Body of pancreas (tissue), 4 donors: Measurements from ENCODE around the gene NXPE3. TPM values are rescaled to one million over a fixed set of nuclear protein-coding genes. Genes with fewer than 3 reads are reported as not detected.

Experiments used
- ATAC-seq: fragments of 150-250 bp; one replicate; pipeline ENCODE4 v1.9.1; 2016
- DNase-seq, 4 donors: peaks; one replicate each; pipeline ENCODE4 v3.0.0-alpha.2; 2019
- H3K27ac ChIP-seq, 4 donors: fragments of 200-600 bp; sonication (generic); 1 replicate in 3 of 4; 2 replicates in 1 of 4; pipeline versions ENCODE4 v1.5.1 to v1.6.1; 2016 to 2019; ENCODE audit warnings: mild to moderate bottlenecking in 1 of 4, mixed read lengths in 1 of 4, moderate library complexity in 1 of 4
- H3K27me3 ChIP-seq, 2 donors: fragments of 200-600 bp; sonication (generic); one replicate each; pipeline ENCODE4 v1.6.0; 2016; ENCODE audit warnings: mild to moderate bottlenecking in 1 of 2
- H3K36me3 ChIP-seq, 2 donors: fragments of 200-600 bp; sonication (generic); replicated peaks in 1 of 2; 2 replicates each; pipeline ENCODE4 v1.5.1; 2016; ENCODE audit warnings: low read depth in 2 of 2; ENCODE audit not compliant: insufficient read depth in 1 of 2
- H3K4me1 ChIP-seq: fragments of 200-600 bp; sonication (generic); one replicate; pipeline ENCODE4 v1.6.0; 2016
- H3K4me3 ChIP-seq, 2 donors: fragments of 200-600 bp; sonication (generic); 1 replicate in 1 of 2; 2 replicates in 1 of 2; pipeline ENCODE4 v1.5.1; 2016 to 2019
- H3K9me3 ChIP-seq, 3 donors: fragments of 200-600 bp; sonication (generic); 1 replicate in 2 of 3; 2 replicates in 1 of 3; pipeline ENCODE4 v1.5.1; 2016
- CTCF ChIP-seq, 7 experiments: fragments of 450-650 bp in 4 of 7; fragments of 200-600 bp in 3 of 7; sonication (generic) in 3 of 7; IDR thresholded peaks; one replicate each; pipeline ENCODE4 v1.5.1; 2016 to 2019; ENCODE audit warnings: antibody characterized with exemption in 7 of 7
- POLR2A ChIP-seq, 3 donors: fragments of 450-650 bp; IDR thresholded peaks; one replicate each; pipeline ENCODE4 v1.6.1; 2016; ENCODE audit warnings: antibody characterized with exemption in 3 of 3, mild to moderate bottlenecking in 2 of 3
- WGBS, 2 donors: methylation state at CpG; one replicate each; pipeline ENCODE4 v1.1.5; 2017; 5-methylcytosine and 5-hydroxymethylcytosine counted together
- intact Hi-C: fragments of 100-400 bp; cut with DNase I; formaldehyde crosslinking; loops from one replicate; pipeline ENCODE4 v1.15.1; 2023
- total RNA-seq, 2 donors: library from RNA; depleted of rRNA; stranded (reverse); fragments of >200 nt; gene quantifications; one replicate each; pipeline ENCODE4 v1.1.0, GENCODE V29; 2016

Gene NXPE3
- total RNA-seq, 2 donors from 2014 or later = 3.1 to 4.6 TPM

- Histone ChIP-seq H3K4me1 (peaks cover 30% of the 10 kb centered on the region), H3K27ac (peak overlapping the region in 3 of 4 donors; percentile 40 to 68 (median 62)), H3K9me3 (no peaks in the 10 kb centered on the region), H3K36me3 (no peaks in the 10 kb centered on the region), H3K27me3 (no peaks in the 10 kb centered on the region), H3K4me3 (no peak overlapping the region)
- ATAC-seq = peak; percentile 67
- DNase-seq = no peak
- intact Hi-C loops = loop anchor here (5.0 kb wide), 1 partner anchor 408 kb away; no protein-coding TSS in a partner anchor
- peak in 6 of 7 experiments; percentile 50 to 80 (median 72) for TF ChIP-seq CTCF (IDR thresholded peaks at IDR 0.05)
- TF ChIP-seq POLR2A (IDR thresholded peaks at IDR 0.05) = no peak
- WGBS, 2 donors = 17% methylated on average over 7 of the region's 7 CpGs
Measured at GRCh38 chr3:101813817-101814440, 34.9 kb downstream of the NXPE3 start.

GRCh38 chr3:101814835-101815234 is 35.8 kb downstream of the NXPE3 start:
- DNase-seq = peak in 1 of 4 donors; percentile 41

GRCh38 chr3:101816215-101817149 is 37.5 kb downstream of the NXPE3 start:
- DNase-seq (no peak), ATAC-seq (no peak)
- Histone ChIP-seq H3K27ac (no peak overlapping the region), H3K9me3 (no peaks in the 10 kb centered on the region), H3K4me1 (peaks cover 21% of the 10 kb centered on the region), H3K27me3 (no peaks in the 10 kb centered on the region), H3K4me3 (no peak overlapping the region), H3K36me3 (no peaks in the 10 kb centered on the region)
- TF ChIP-seq CTCF (IDR thresholded peaks at IDR 0.05) (no peak), POLR2A (IDR thresholded peaks at IDR 0.05) (no peak)
- 82 to 85% methylated on average over 4 of the region's 4 CpGs for WGBS, 2 donors
- intact Hi-C loops = no loop called here

More at GRCh38 chr3:101814835-101815234, 35.8 kb downstream of the NXPE3 start:
- no peaks in the 10 kb centered on the region for H3K9me3 ChIP-seq
- peaks cover 23% of the 10 kb centered on the region for H3K4me1 ChIP-seq
- H3K4me3 ChIP-seq = no peak overlapping the region
- intact Hi-C loops = loop anchor here (5.0 kb wide), 1 partner anchor 407 kb away; no protein-coding TSS in a partner anchor
- WGBS, 2 donors = 26 to 46% methylated on average over 3 of the region's 3 CpGs
- peak overlapping the region in 3 of 4 donors; percentile 40 to 68 (median 62) for H3K27ac ChIP-seq
- H3K27me3 ChIP-seq = no peaks in the 10 kb centered on the region
- no peaks in the 10 kb centered on the region for H3K36me3 ChIP-seq
- TF ChIP-seq CTCF (IDR thresholded peaks at IDR 0.05) = no peak
- no peak for TF ChIP-seq POLR2A (IDR thresholded peaks at IDR 0.05)
- peak; percentile 78 for ATAC-seq

- no peaks in the 10 kb centered on the region for H3K36me3 ChIP-seq
- ATAC-seq (no peak), DNase-seq (no peak)
- WGBS, 2 donors = 91 to 95% methylated on average over 5 of the region's 5 CpGs
- H3K4me3 ChIP-seq = no peak overlapping the region
- TF ChIP-seq POLR2A (IDR thresholded peaks at IDR 0.05) (no peak), CTCF (IDR thresholded peaks at IDR 0.05) (no peak)
- intact Hi-C loops = no loop called here
- H3K27me3 ChIP-seq = no peaks in the 10 kb centered on the region
- H3K9me3 ChIP-seq = no peaks in the 10 kb centered on the region
- H3K27ac ChIP-seq = no peak overlapping the region
- peaks cover 21% of the 10 kb centered on the region for H3K4me1 ChIP-seq
Measured at GRCh38 chr3:101817992-101818391, 39.0 kb downstream of the NXPE3 start.
